ENCODE results near the gene SLC48A1.

SLC48A1 gene

DNA sequence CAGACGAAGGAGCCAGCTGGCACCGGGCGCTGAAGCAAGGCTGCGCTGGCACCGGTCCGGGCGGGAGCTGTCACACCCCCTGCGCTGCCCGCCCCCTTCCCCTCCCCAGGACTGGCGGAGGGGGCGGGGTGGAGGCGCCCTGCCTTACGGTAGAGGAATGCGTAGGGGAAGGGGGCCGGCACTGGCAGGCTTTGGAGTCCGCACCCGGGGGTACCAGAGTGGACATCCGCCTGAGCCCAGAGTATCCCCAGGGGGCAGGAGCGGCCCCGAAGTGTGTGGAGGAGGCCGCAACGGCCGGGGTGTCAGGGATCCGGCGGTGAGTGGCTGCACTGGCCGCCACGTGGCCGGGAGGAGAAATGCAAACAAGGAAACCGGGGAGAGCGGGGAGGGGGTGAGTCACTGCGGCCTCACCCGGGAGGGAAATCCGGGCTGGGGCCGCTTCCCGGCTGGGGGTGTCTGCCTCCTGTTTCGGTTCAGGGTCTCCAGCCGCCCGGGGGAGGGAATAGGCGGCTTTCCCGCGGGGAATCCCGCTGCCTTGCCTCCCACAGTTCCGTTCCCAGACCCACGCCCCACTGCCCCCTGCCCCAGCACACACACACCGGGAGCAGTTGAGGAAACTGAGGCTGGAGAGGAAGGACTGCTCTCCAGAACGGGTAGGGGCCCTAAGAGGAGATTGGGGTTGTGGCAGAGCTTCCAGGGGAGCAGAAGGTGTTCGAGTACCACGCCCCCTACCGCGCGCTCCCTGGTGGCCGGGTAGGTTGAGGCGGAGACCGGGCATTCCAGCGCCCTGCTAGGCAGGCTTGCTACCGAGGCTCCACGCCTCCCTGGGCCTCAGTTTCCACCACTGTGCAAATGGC lies 14.0 kb upstream of the SLC48A1 start, which contains the start of gene RAPGEF3:
TSS of gene RAPGEF3 (minus strand) at position 47 of the 857 bp plus-strand sequence. CDS start 324 bp downstream, outside the sequence.
- DNase-seq, result peak; percentile 64 to 77

DNA sequence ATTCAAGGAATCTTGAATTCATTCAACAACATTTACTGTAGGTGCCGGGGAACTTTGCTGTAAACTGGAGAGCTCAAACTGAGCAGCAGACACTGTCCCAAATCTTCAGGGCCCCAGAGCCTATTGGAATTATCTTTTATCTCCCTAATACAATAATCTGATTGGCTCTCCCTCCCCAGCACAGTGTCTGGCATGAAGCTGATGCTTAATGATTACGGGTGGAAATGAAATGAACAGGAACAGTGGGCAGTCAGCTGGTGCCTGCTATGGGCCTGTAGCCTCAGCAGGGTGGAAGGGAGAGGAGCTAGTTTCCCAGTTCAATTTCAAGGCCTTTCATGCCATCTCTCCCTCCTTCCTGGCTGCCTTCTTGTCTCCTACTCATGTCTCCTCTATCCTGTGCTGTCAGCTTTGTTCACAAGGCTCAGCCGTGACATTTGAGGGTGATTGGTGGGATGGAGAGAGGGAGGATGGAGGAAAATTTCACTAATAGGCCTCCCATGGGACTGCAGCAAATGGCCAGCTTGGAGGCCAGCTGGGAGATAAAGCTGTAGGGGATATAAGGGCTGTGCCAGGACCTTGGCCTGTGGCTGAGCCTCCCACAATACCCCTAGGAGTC lies 10.1 kb upstream of the SLC48A1 start:
- DNase-seq, result no peak

DNA sequence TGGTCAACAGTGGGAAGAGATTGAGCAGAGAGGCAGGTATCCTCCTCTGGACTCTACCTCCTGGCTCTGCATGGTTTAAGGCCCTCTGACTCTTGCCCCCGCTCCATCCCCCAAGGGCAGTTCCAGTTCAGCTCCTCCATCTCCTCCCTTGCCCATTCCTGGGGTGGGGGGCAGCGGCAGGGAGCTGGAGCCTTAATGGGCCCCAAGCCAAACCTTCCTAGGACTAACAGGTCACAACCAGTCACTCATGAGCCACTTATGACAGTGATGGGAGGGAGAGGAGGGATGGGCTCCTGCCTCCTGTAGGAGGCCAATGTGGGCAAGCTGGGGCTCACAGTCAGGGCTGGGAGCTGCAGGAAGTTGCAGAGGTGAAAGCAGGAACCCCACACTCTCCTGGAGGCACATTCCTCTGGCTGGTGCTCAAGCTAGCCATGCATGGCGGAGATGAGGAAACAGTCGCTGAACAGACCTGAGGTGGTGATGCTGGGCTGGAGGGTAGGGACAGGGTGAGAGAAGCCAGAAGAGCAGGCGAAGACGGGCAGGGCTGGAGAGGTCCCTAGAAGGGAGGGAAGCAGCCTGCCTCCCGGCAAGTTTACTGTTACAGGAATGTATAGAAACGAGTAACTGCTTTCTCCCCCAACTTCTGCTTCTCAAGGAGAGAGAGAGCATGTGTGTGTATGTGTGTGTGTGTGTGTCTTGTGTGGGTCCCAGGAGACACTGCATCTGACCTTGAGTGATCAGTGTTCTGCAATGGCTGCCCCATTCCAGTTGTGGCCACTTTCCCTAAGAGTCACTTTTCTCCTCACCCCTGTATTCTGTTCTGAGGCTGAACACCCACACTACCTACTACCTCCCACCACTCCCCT lies 9.3 kb upstream of the SLC48A1 start:
- no peak for DNase-seq

DNA sequence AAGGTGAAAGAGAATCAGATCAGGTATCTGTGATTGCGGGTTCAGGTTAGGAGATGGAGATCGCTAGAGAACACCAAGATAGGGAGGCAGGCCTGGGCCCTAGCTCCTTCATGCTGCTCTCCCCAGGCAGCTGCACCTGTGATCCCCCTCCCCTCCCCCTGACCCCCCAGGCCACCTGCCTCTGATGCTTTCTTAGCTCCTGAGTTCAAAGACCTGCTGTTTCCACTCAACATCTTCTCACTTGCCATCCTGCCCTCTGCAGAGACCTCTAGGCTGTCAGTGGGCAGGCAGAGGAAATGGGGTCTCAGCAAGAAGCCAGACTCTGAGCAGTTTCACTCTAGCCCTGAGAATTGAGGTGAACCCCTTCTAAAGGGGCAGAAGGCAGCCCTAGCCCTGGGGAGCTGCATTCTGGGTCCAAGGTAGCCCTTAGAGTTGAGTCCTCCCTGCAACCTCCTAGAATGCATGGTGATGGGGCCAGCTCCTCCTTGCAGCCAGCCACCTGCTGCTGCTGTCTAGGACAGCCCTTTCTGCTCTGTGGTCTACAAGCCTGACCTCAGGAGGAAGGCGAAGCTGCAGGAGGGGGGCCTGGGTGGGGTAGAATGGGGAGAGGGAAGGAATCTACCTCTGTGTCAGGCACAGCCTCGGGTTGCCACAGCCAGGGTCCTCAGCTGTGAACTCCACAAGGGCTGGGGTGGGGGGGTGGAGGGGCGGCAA lies 6.4 kb upstream of the SLC48A1 start:
- DNase-seq, result no peak

DNA sequence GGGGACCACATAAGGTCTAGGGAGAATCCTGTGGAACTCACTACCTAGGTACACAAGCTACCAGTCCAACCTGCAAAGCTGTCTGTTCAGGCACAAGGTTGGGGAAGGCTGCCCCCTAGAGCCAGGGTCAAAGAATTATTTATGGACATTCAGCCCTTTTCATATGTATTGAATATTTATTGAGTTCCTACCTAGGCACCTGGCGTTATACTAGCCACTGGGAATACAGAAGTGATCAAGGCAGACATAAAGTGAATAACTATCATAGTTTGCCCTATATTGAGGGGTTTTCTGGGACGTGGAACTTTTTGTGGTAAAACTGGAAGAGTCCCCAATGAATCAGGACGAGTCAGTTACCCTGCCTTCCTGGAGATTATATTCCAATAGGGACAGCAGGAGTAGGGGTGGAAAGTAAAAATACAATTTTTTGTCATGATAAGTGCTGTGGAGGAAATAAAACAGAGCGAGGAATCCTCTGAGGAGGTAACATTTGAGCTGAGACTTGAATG lies 5.8 kb upstream of the SLC48A1 start:
- DNase-seq, result peak in 1 of 2 donors; percentile 36

DNA sequence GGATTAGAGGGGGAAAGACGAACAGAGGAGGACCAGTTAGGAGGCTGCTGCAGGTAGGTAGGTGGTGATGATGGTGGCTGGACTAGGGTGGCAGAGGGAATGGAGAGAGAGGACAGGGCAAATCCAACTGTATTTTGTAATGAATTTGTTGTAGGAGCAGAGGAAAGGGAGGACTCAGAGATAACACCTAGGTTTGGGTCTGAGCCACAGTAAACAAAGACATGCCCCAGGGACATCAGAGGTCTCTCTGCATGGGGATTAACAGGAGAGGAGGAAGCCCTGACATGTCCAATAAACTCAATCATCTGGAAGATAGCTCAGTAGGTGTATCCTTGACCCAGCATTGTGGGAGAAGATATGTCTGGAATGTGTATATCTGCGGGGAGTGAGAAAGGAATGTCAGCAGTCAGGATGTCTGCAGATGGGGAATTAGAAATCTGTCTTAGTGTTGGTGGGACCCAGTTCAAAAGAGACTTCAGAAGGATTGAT lies 4.7 kb upstream of the SLC48A1 start:
- no peak for DNase-seq

DNA sequence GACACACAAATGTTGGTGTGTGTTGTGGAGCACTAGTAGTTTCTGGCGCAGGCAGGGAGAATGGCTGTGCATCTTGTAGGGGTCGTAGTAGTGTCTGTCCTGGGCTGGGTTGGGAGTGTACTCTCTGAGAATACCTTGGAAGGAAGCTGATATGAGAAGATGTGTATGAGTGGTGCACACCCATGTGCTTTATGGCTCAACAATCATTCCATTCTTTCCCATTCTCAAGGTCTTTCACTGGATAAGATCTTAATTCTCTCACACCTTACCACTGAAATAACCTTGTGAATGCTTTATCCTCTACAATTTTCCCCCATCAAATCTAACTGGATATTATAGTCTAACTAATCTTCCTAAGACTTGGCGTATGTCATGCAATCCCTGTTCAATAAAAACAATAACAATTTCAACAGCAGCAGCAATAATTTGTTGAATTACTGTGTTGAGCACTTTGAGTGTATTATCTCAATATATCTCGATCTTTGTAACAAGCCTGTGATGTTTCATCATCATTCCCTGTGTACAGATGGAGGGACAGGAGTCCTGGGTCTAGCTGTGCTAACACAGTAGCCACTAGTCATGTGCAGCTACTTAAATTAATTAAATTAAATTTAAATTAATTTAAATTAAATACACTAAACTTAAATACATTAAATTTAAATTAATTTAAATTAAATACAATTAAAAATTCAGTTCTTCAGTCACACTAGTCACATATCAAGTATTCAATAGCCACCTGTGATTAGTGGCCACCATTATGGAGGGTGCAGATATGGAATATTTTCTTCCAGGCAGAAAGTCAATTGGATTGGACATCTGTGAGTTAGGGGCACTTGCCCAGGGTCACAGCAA lies 3.6 kb upstream of the SLC48A1 start:
- no peak for DNase-seq

DNA sequence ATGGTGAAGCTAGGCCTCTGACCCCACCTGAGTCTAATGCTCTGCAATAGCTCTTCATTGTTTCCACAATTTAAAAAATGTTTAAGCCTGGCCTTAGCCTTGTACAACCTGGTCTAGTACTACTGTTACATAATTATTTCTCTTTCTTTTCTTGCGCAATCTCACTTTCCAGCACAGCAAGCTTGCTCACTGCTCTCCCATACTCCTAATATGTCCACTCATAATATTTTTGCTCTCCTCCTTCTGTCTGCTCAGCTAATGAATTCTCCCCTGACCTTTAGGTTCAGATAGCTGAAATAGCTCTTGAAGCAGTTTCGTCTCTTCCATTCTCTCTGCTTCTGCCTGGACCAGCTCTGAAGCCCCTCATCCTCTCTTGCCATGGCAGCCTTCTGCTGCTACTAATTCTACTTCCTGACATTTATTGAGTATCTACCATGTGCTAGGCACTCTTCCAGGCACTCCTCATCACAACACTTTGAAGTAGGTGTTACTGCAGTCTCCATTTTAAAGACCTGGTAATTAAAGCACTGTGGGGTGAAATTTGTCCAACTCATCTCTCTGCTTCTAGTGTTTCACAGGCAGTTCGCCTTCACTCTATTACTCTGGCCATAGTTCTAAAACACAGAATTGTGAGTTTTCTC lies 2.8 kb upstream of the SLC48A1 start:
- no peak for DNase-seq

DNA sequence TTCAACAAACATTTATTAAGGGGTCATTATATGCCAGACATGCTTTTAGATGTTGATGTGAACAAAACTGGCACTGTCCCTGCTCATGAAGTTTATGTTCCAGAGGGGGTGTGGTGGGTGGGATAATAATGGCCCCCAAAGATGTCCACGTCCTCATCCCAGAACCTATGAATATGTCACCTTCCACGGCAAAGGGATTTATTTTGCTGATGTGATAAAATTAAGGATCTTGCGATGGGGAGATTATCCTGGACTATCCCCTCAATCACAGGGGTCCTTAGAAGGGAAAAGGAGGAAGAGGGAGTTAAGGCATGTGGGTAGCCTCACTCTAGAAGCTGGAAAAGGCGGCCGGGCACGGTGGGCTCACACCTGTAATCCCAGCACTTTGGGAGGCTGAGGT lies 1.7 kb upstream of the SLC48A1 start:
- no peak for DNase-seq

DNA sequence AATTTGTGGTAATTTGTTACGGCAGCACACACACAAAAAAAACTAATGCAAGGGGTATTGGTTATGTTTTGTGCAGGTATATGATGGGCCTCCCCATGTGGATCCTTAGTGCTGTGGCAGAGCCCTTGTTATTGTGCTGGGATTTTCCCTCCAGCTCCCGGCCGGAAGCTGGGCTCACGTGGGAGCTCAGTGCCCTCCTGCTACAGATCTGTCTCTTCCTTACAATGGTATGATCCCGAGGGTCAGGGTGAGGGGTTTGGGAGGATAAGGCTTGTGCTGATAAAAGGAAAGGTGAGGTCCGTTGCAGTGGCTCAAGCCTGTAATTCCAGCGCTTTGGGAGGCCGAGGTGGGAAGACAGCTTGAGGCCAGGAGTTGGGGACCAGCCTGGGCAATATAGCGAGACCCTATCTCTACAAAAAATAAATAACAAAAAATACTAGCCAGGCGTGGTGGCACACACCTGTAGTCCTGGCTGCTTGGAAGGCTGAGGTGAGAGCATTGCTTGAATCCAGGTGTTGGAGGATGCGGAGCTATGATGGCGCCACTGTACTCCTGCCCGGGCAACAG lies 861 bp upstream of the SLC48A1 start:
- no peak for DNase-seq

DNA sequence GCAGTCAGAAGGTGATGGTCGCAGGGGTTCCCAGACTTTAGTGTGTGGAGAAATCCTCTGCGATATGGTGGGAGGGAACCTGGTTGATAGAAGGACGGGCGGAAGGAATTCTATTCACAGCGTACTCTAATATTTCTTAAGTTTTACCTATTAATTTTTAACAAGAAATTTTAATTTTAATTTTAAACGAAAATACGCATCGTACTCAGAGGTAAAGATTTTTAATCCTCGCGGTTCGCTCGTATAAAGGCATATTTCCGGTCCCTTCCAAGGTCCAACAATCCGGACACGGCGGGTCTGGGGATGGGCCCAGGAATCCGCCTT lies 338 bp upstream of the SLC48A1 start:
- DNase-seq, result no peak

DNA sequence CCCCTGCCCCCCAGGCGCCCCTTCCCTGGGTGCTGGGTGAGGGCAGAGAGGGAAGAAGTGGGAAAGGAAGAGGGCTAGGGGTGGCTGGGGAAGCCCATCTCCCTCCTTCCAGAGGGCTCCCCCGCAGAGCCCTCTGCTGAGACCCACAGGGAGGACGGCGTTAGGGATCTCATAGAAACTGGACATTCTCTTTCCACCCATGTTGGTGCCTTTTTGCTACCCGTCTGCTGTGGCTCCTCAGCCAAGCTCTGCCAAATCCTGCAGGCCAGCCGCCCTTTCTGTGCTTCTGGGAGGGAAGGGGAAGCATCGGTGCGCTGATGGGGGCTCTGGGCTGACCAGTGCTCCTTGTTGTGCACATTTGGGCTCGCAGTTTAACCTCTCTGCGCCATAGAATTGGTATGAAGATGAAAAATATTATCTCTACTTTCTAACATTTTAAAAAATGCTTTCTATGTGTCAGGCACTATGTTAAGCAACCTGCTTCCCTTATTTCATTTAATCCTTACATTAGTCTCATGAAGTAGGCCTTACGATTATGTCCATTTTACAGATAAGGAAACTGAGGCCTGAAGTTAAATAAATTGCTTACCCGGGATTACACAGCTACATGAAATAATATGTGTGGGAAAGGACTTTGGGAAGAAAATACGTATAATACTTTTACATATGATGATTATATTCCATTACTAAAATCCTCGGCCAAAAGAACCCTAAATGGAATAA lies 981 bp downstream of the SLC48A1 start:
- no peak for DNase-seq

DNA sequence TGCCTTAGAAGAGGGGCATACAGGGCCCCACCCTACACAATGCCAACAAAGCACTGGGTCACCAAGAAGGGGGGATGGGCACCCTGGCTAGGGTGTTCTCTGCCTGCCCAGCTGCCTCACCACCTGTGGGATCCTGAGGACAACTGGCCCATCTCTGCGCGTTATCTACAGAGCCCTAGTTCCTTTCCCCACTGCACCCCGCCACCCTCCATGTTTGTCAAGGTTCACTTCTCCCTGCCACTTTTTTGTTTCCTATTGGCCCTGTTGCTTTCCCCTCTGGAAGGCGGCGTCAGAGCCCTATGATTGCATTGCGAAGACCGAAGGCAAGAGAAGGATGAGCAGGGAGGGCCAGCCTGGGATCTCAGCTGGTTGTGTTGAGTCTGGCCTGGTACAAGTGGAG lies 1.6 kb downstream of the SLC48A1 start:
- no peak for DNase-seq

DNA sequence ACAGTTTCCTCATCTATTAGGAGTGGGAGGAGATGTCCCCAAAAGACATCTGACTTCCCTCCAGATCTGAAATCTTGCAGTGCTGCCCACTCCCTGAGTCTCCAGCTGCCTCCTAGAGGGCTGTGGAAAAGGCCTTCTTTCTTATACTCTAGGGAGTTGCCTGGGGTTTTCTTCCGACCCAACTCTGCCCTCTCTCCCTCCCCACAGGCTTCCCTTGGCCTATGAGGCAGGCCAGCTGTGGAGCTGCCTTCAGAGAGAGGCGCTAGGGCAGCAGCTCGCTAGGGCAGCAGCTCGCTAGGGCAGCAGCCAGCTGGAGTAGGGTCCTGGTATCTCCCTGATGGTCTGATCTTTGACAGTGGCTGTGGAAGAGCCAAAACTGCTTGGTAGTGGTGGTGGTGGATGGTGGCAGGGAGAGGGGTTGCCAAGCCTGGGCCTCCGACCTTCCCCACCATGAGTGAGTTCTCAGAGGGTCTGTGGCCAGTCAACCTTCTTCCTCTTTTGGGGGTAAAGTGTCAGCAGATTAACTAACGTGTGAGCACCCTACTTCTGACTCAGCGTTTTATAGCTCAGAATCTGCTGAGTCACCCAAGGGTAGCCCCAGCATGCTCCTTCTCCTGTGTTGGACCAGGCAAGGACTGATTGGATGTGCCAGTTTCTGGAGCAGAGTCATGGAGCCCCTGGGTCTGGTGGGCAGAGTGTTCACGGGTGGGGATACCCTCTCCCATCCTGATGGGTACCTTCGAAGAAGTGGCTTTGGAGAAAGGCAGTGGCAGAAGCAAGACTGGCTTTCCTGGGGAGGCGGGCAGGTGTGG lies 2.3 kb downstream of the SLC48A1 start:
- peak; percentile 14 to 84 for DNase-seq

DNA sequence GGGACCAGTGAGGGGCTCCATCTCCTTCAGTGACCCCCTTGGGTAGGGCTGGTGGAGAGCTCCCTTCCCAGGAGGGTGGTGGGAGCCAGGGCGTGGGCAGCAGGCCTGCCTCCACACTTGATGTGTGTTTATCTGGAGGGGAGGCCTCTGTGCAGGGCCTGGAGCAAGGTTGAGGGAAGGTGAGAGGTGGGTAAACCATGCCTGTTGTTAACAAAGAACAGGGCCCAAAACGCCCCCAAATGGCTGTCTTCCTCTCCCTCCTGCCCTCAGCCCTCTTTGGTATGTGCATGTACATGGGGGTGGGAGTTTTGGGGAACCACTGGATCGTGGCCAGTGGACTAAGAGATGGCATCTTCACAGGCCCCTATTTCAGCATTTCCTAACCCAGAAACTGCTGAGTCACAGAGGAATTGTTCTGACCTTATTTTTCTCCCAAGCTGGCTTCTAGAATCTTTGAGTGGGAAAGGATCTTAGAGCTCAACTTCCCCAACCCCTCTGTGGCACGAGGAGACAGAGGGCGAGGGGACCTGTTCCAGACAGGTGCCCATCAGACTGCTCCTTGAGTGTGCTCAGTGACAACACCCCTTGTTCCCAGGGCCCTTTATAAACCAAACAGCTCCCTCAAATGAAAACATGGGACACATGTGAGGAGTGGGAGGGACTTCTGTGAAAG lies 3.6 kb downstream of the SLC48A1 start:
- no peak for DNase-seq

DNA sequence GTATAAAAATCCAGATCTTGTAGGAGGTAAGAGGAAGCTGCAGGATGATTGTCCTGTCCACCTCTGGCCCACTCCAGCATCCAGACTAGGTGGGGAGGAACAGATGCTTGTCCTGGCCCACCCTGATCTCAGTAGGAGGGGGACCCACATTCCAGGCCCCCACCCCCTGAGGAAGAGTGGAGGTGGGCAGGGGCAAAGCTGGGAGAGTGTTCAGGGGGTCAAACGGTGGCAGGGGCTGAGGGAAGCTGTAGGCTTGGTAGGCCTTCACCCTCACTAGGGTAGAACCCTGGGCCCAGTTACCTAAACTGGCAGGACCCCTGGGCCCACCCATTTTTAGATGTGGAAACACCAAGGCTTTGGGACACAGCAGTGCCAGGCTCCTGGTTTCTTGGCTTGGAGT lies 4.1 kb downstream of the SLC48A1 start:
- no peak for DNase-seq

DNA sequence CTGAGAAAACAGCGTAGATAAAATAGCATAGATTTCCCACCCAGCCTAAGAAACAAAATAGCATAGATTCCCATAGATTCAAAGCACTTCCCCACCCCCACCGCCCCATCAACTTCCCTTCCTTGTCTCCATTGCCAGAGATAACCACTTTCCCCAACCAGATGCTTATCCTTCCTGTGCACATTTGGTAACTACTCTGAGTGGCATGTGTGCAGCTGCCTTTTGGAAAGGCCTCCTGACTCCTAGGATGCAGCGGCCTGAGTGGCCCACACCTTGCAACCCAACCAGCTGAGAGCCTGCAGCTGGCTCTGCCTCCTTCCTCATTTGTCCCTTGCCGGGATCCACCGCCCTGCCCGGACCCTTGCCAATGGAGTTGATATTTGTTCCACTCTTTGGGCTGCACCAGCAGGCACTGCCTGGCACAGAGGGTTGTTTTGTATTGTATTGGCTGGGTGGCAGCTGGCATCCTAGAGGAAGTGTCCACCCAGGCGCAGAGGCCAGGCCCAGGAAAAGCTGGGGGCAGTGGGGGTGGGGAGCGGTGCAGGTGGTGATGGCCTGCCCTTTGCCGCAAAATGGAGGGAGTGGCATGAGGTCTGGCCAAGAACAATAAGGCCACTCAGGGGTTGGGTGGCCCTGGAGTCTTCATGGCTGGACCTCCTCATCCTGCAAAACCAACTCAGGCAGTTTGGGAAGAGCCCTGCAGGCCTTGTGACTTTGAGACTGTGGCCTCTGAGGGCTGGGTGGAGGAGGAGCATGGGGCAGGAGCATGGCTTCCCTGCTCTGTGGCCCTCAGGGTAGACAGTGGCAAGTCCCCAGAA lies 4.9 kb downstream of the SLC48A1 start:
- DNase-seq, result peak in 1 of 2 donors; percentile 85

DNA sequence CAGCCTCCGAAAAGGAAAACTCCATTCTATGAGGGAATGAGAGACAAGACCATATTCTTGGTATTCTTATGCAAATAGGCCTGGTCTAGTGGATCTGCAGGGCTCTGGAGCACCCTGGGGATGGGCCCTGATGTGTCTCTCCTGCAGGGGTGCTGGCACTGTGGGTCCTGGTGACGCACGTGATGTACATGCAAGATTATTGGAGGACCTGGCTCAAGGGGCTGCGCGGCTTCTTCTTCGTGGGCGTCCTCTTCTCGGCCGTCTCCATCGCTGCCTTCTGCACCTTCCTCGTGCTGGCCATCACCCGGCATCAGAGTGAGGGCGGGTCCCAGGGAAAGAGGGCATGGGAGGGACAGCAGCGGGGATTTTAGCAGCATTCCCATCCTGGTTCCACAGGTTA lies 5.8 kb downstream of the SLC48A1 start:
- no peak for DNase-seq

All from bone marrow (tissue), 2 donors.